NT2/D1 (cell line): ENCODE data around the gene CHL1.

Source experiments
- SUZ12 ChIP-seq: IDR thresholded peaks from 2 replicates; pipeline ENCODE4 v1.6.1; 2011; ENCODE audit not compliant: insufficient read length, insufficient read depth; ENCODE audit errors: extremely low read depth
- ZNF274 ChIP-seq: IDR thresholded peaks from 2 replicates; pipeline ENCODE4 v1.6.1; 2011; ENCODE audit warnings: mild to moderate bottlenecking, low read depth, low read length

GRCh38 chr3:195666-196065 is 897 bp upstream of the CHL1 start:
- TF ChIP-seq SUZ12, result no peak
- TF ChIP-seq ZNF274, result no peak
